Measurements from ENCODE around the gene ACOT11.

Gene ACOT11

GRCh38 chr1:54645806-54646676 lies 98.0 kb downstream of the ACOT11 start:
- POLR2A ChIA-PET: no interaction called here
- no peak for DNase-seq (ENCODE audit: low read depth, low spot score)
- no peak overlapping the region for H3K4me3 ChIP-seq (ENCODE audit: low read depth, low read length)
- CTCF ChIA-PET: no interaction called here
- TF ChIP-seq CTCF (IDR thresholded peaks at IDR 0.05; ENCODE audit: insufficient read depth, low read length, missing control alignments): no peak

- POLR2A ChIA-PET: no interaction called here
- no peak for TF ChIP-seq CTCF (IDR thresholded peaks at IDR 0.05; ENCODE audit: insufficient read depth, low read length, missing control alignments)
- DNase-seq (ENCODE audit: low read depth, low spot score): no peak
- CTCF ChIA-PET: no interaction called here
- H3K4me3 ChIP-seq (ENCODE audit: low read depth, low read length): no peak overlapping the region
These were observed 101.3 kb downstream of the ACOT11 start for GRCh38 chr1:54649130-54649898.

GRCh38 chr1:54649921-54650320 lies 101.9 kb downstream of the ACOT11 start:
- ChIA-PET POLR2A (no interaction called here), CTCF (no interaction called here)
- no peak for DNase-seq (ENCODE audit: low read depth, low spot score)
- H3K4me3 ChIP-seq (ENCODE audit: low read depth, low read length): no peak overlapping the region
- TF ChIP-seq CTCF (IDR thresholded peaks at IDR 0.05; ENCODE audit: insufficient read depth, low read length, missing control alignments): no peak

GRCh38 chr1:54650417-54650816 lies 102.4 kb downstream of the ACOT11 start:
- CTCF ChIA-PET: no interaction called here
- DNase-seq (ENCODE audit: low read depth, low spot score): no peak
- H3K4me3 ChIP-seq (ENCODE audit: low read depth, low read length): no peak overlapping the region
- TF ChIP-seq CTCF (IDR thresholded peaks at IDR 0.05; ENCODE audit: insufficient read depth, low read length, missing control alignments): no peak
- POLR2A ChIA-PET: no interaction called here

- ChIA-PET POLR2A (no interaction called here), CTCF (interaction anchor here (1.3 to 1.5 kb wide), 2 partner anchors 12 to 13 kb away, joined by 3 to 4 read pairs; no protein-coding TSS in a partner anchor)
- DNase-seq (ENCODE audit: low read depth, low spot score): no peak
- TF ChIP-seq CTCF (IDR thresholded peaks at IDR 0.05; ENCODE audit: insufficient read depth, low read length, missing control alignments): no peak
- no peak overlapping the region for H3K4me3 ChIP-seq (ENCODE audit: low read depth, low read length)
These were observed 103.6 kb downstream of the ACOT11 start for GRCh38 chr1:54651608-54652007.

GRCh38 chr1:54652168-54652567 lies 104.1 kb downstream of the ACOT11 start:
- no peak for DNase-seq (ENCODE audit: low read depth, low spot score)
- ChIA-PET POLR2A (no interaction called here), CTCF (interaction anchor here (1.3 to 1.5 kb wide), 2 partner anchors 11 to 13 kb away, joined by 3 to 4 read pairs; no protein-coding TSS in a partner anchor)
- no peak overlapping the region for H3K4me3 ChIP-seq (ENCODE audit: low read depth, low read length)
- no peak for TF ChIP-seq CTCF (IDR thresholded peaks at IDR 0.05; ENCODE audit: insufficient read depth, low read length, missing control alignments)

All from AG04449 (cell line).